ENCODE data around the gene LYZL2.
"Not testable (repeated sequence)": the region's sequence is repeated elsewhere in the genome, so short reads cannot be mapped to it uniquely, and the experiment has no call there.

LYZL2 gene

DNA sequence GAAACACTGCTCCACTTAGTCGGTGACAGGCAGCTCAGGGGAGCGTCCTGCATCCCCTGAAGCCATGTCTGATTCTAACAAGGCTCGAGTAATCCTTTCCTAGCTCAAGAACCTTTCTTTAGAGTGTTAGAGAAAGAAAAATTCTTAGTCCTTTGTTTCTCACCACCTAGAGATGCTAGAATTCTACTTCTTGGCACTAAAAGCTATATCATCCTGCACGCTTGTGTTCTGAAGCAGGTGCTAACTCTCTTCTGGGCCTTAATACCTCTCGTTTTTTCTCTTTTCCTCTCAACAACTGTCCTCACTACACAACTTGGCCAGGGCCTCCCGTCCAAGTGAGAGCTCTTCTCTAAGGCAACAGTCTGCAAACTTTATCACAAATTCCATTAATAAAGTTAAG lies at the start of gene LYZL2:
TSS of gene LYZL2 (minus strand) at position 101 of the 400 bp plus-strand sequence. CDS start 2,838 bp downstream, outside the sequence.
- TF ChIP-seq POLR2A (IDR thresholded peaks at IDR 0.05; ENCODE audit: low read length), result no peak
- TF ChIP-seq GATA1 (IDR thresholded peaks at IDR 0.05; ENCODE audit: low read depth, low read length), result no peak
- no peak for DNase-seq

DNA sequence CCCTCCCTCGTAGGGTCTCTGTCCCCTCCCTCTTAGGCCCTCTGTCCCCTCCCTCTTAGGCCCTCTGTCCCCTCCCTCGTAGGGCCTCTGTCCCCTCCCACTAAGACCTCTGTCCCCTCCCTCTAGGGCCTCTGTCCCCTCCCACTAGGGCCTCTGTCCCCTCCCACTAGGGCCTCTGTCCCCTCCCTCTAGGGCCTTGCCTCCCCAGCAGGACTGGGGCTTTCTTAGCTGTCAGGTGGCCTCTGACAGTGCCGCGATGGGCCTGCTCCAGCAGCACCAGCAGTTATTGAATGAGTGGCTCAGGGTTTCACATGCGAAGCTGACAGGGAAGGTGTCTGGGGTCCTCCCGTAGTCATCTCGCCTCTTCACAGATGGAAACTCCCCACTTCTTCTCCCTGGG lies 48.1 kb upstream of the LYZL2 start:
- DNase-seq, result not testable (repeated sequence)

DNA sequence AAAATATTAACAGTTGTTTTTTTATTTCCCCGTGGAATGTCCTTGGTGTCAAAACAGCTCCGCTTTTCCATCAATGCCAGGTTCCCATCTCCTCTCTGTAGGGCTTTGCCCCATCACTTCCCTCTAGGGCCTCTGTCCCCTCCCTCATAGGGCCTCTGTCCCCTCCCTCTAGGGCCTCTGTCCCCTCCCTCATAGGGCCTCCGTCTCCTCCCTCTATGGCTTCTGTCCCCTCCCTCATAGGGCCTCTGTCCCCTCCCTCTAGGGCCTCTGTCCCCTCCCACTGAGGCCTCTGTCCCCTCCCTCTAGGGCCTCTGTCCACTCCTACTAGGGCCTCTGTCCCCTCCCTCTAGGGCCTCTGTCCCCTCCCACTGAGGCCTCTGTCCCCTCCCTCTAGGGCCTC lies 47.6 kb upstream of the LYZL2 start:
- DNase-seq, result not testable (repeated sequence)

GRCh38 chr10:30675791-30676718 lies 46.5 kb upstream of the LYZL2 start:
- TF ChIP-seq POLR2A (IDR thresholded peaks at IDR 0.05; ENCODE audit: low read length), result no peak
- no peak for TF ChIP-seq GATA1 (IDR thresholded peaks at IDR 0.05; ENCODE audit: low read depth, low read length)
- no peak for DNase-seq

DNA sequence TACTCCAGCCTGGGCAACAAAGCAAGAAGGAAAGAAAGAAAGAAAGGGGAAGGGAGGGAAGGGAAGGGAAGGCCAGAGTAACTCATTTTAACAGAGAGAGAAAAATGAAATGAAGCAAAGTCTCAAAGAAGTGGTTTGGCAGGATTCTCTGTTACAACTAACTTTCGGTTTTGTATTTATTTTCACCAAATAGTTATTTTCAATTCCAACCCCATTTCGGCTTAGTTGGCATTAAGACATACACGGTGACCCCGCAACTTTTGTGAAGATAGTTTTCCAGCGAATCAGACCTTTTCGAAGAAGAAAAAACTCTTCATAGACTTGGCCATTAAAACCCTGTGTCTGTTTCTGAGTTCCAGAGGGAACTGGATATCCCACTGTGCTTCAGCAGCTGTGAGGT lies 45.2 kb upstream of the LYZL2 start:
- DNase-seq, result no peak
- TF ChIP-seq GATA1 (IDR thresholded peaks at IDR 0.05; ENCODE audit: low read depth, low read length) (no peak), POLR2A (IDR thresholded peaks at IDR 0.05; ENCODE audit: low read length) (no peak)

GRCh38 chr10:30673262-30673661 lies 43.7 kb upstream of the LYZL2 start:
- DNase-seq, result not testable (repeated sequence)

- DNase-seq, result not testable (repeated sequence)
Measured at GRCh38 chr10:30672338-30672737, 42.8 kb upstream of the LYZL2 start.

DNA sequence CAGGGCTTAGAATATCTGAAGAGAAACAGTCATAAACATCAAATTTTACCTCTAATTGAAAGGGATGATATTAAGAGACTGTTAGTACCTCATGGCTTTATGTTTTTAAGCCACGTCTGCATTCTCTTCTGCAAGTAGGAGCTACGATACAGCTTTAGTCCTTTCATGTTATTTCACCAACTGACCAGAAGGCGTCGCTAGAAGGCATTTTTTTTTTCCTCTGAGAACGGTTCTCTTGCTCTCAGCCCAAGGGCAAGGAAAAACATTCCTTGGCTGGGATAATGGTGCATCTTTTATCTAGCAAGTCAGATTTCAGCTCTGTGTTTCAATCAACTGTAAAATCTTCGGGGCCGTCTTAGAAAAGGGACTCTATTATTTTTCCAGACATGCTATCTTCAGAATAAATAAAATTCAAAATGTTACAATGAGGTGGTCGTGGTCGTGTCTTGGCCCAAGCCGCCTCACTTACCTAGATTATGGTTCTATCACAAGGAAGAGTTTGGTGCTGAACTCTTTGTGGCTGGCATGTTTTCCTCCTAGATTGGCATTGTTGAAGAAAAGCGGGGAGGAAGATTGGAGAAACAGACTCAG lies 41.6 kb upstream of the LYZL2 start:
- peak; percentile 48 to 78 for DNase-seq
- TF ChIP-seq GATA1 (IDR thresholded peaks at IDR 0.05; ENCODE audit: low read depth, low read length), result no peak
- TF ChIP-seq POLR2A (IDR thresholded peaks at IDR 0.05; ENCODE audit: low read length), result no peak

- not testable (repeated sequence) for DNase-seq
Measured at GRCh38 chr10:30667982-30668381, 38.4 kb upstream of the LYZL2 start.

DNA sequence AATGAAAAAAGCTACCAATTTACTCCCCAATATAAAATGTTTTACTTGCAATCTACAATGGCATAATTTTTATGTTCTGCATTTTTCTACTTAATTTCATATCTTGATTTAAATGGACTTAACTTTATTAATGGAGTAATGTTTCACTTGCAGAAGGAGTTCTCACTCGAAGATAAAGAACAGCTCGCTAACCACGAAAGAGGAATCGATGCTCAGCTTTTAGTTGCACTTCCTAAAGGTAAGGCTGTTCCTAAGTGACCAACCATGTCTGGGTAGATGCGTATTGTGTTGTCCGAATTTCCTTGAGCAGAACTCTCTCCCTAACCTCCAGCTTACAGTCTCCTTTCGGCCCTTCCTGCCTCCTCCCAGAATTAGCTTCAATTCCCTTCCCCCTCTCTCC lies 33.9 kb upstream of the LYZL2 start:
- DNase-seq, result not testable (repeated sequence)

GRCh38 chr10:30662814-30663213 lies 33.3 kb upstream of the LYZL2 start:
- TF ChIP-seq GATA1 (IDR thresholded peaks at IDR 0.05; ENCODE audit: low read depth, low read length), result no peak
- no peak for TF ChIP-seq POLR2A (IDR thresholded peaks at IDR 0.05; ENCODE audit: low read length)
- DNase-seq, result no peak

DNA sequence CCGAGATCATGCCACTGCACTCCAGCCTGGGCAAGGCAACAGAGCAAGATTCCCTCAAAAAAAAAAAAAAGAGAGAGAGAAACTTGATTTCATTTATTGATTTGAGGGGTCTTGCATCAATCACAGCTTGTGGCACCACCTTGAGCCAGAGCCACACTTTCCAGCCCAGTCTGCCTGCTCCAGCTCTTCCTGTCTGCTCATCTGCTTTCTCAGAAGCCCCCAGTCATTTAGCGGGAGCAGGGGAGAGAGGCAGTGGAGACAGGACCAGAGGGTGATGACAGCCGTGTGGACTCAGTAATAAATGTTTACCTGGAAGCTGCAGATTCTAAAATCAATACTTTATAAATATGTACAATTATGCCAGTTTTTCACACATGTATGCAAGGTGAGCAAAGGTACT lies 30.8 kb upstream of the LYZL2 start:
- not testable (repeated sequence) for DNase-seq

DNA sequence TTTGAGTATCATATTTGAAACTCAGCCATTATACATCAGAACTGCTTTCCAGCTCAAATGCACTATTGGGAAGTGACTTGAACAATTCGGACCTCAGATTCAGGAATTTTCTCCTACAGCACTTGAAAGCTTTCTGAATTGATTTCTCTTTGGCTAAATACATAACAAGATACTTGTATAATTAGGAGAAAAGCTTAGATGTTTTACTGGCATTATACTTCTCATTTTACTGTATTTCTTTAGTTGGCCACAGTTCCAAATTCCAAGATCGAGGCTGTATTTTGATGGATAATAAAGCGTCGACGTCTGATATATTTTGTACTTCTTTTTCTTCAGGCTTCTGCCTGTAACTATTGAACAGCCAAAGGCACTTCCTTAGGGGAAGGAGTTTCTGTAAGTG lies 26.7 kb upstream of the LYZL2 start:
- DNase-seq, result no peak

GRCh38 chr10:30655001-30655400 lies 25.4 kb upstream of the LYZL2 start:
- not testable (repeated sequence) for DNase-seq

More for the DNA sequence above, 26.7 kb upstream of the LYZL2 start:
- no peak for TF ChIP-seq POLR2A (IDR thresholded peaks at IDR 0.05; ENCODE audit: low read length)
- TF ChIP-seq GATA1 (IDR thresholded peaks at IDR 0.05; ENCODE audit: low read depth, low read length), result no peak

- DNase-seq, result not testable (repeated sequence)
Measured at GRCh38 chr10:30651470-30652397, 22.2 kb upstream of the LYZL2 start.
